HG03066 (cell line): Measurements from ENCODE around the gene RAD17.
A peak's percentile ranks its signal among the peaks of the same experiment; 100 is the strongest.
"Not testable (repeated sequence)": the region's sequence is repeated elsewhere in the genome, so short reads cannot be mapped to it uniquely, and the experiment has no call there.

Experiments
- ATAC-seq: cut with Tn5 transposase; IDR thresholded peaks from one replicate; pipeline ENCODE4 v1.9.1; 2021; ENCODE audit warnings: low read depth; ENCODE audit not compliant: unreplicated experiment

The RAD17 gene

DNA sequence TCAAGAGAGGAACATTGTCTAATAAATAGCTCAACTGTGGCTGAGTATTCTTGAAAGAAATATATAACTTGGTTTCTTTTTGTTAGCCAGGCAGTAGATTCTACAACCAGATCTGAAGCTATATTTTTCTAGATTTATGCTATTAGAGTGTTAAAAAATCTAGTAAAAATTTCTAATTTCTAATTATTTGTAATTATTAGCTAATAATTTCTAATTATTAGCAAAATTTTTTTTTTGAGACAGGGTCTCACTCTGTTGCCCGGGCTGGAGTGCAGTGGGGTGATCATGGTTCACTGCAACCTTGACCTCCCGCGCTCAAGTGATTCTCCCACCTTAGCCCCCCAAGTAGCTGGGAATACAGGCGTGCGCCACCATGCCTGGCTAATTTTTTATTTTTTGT is 2.8 kb downstream of the RAD17 start:
- no peak for ATAC-seq

DNA sequence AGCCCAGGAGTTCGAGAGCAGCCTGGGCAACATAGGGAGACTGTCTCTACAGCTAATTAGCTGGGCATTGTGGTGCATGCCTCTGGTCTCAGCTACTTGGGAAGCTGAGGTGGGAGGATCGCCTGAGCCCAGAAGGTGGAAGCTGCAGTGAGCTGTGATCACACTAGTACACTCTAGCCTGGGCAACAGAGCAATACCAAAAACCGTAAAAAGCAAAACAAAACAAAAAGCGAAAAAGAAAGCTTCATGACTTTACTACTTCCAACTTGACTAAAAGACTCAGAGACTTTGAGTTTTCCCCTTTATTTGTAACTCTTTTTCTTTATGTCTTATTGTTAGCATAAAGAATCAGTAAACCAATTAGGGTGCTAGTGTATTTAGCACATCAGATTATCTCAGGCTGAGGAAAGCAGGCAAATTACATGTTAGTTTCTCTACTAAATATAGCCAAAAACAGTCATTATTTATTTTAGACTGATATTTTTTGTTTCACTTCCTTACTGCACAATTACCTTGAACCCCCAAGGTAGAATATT is 5.4 kb downstream of the RAD17 start:
- peak; percentile 68 for ATAC-seq

DNA sequence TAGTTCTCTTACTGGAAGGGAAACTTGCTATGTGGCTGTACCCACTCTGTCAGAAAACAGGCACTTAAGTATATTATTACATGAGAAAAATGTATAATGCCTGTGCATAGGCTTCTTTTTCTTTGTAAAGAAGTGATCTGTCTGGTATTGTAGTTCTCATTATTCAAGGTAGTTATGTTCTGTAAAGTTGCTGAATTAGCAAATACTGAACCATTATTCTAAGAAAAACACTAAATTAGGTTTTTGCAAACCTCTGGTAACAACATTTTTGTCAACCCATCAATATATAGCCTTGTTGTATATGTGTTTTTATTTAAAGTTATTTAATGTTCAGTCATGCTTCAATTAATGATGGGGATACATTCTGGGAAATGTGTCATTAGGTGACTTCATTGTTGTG is 8.8 kb downstream of the RAD17 start:
- ATAC-seq: no peak

DNA sequence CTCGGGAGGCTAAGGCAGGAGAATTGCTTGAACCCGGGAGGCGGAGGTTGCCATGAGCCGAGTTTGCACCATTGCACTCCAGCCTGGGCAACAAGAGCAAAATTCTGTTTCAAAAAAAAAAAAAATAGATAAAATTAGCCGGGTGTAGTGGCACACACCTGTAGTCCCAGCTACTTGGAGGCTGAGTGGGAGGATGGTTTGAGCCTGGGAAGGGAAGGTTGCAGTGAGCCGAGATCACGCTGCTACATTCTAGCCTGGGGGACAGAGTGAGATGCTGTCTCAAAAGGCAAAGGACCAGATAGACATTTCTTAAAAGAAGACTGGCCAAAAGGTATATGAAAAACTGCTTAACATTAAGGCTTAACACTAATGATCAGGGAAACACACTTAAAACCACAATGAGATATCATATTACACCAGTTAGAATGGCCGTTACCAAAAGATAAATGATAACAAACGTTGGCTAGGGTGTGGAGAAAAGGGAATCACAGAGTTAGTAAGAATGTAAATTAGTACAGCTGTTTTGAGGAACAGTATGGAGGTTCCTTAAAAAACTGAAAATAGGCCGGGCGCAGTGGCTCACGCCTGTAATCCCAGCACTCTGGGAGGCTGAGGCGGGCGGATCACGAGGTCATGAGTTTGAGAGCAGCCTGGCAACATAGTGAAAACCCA is 35.2 kb downstream of the RAD17 start:
- ATAC-seq: no peak

DNA sequence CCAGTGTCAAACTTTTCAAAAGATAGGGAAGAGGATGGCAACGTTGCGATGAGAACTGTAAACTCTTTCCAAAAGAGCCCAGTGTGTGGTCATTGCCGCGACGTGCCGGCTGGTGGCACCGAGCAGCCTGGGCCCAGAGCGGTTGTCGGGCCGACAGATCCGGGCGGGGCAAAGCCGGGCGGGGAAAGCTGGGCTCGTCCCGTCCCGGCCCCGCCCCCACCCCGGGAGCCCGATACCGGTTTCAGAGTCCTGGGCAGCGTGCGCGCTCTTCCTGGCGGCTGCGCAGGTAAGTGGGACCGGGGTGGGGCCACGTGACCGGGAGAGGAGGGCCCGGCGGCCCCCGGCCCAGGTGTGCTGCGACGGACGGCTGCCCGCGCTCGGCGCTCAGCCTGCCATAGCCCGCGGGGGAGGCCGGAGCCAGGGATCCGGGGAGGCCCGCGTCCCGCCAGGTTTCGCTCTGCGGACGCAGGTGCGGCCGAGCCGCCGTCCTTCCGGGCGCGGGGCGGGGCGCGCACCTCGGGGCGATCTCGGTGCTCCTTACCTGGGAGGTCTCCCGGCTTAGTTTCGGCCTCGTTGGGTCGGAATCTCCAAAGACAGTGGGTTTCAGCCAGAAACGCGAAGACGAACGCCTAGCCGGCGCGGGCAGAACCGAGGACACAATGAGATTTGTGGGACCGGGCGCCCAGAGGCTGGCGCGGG is 45.4 kb downstream of the RAD17 start, which contains the start of gene MARVELD2:
MARVELD2 (plus strand) TSS at position 232 of the 699 bp plus-strand sequence. CDS start 4,270 bp downstream, outside the sequence.
- ATAC-seq: no peak

DNA sequence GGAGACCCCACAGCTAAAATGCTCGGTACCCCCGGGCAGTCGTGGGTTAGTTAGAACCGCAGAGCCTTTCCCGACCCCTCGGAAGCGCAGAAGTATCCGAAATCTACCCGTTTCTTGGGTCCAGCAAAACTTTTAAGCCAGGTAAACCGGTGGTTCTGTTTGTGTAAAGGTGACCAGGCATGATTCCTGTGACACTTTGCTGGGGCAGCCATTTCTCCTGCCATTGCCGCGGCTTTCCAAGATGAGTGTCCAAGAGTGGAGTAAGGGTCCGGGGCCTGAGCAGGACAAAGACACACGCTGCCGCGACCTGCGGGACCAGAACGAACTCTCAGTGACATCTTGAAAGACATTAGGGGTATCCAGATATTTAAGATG is 46.0 kb downstream of the RAD17 start:
- no peak for ATAC-seq

DNA sequence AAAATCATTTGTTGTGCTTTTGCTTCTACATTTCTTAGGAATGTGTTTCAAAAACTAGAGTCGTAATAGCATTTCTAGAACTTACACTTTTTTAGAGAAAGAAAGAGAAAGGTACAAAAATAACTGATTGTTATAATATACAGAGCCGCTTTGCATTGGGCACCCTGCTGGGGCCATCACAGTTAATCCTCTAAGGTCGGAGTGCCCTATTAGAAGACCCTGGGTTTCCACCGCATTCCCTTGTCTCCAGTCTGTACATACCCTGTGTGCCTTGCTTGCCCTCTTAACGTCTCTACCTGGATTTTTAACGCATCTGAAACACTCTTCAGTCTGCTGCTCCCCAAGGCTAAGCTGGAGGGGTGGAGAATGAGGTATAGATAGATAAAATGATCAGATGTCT is 46.6 kb downstream of the RAD17 start:
- ATAC-seq: no peak

DNA sequence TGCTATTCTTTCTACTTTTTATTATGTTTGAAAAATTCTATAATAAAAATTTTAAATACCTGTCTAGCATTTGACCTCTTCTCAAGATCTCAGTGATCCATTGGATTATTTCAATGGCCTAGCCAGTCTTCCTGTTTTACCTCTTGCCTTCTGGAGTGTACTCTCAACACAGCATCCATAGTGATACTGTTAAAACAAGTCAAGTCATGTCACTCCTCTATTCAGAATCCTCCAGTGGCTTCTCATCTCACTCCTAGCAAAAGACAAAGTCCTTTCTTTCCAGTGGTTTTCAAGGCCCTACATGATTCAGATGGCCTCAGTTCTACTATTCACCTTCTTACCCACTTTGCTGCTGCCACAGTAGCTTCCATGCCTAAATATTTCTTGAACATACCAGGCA is 47.1 kb downstream of the RAD17 start:
- ATAC-seq: no peak

DNA sequence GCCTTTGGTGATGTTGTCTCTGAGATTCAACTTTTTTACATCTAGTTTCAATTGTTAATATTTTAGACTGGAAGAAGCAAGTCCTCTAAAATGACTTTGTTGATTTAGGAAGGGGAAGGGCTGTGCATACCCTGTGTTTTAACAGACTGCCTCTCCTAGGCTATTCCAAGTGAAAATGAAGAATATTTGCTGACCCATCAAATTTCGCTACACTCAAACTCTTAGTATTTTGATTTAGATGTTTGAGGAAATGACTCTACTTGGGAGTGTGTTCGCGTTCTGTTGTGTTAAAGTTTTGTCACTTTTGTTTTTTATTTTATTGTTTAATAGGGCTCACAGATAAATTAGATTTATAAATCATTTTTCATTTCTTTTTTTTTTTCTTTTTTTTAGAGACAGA is 48.9 kb downstream of the RAD17 start:
- ATAC-seq: no peak

DNA sequence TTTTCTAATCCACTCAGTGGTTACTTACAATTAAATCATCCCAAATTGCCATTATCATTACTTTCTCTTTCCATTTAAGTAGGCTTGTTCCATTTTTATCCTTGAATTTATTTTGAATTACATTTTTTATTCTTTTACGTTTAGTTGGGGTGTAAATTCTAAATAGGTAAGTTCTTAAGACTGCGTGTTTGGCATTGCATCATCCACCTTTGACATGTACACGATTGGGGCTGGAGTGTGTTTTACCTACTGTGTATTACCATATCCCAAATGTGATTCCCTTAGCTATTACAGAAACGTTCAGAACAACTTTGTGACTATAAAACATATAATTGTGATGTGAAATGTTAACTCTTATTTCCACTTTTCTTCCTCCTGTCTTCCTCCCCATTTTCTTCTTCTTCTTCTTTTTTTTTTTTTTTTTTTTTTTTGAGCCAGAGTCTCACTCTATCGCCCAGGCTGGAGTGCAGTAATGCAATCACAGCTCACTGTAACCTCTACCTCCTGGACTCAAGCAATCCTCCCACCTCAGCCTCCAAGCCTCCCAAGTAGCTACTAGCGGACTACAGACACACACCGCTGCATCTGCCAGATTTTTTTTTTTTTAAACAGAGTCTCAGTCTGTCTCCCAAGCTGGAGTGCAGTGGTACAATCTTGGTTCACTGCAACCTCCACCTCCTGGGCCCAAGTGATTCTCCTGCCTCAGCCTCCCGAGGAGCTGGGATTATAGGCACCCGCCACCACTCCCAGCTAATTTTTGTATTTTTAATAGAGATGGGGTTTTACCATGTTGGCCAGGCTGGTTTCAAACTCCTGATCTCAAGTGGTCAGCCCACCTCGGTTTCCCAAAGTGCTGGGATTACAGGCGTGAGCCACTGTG is 62.0 kb downstream of the RAD17 start:
- no peak for ATAC-seq

DNA sequence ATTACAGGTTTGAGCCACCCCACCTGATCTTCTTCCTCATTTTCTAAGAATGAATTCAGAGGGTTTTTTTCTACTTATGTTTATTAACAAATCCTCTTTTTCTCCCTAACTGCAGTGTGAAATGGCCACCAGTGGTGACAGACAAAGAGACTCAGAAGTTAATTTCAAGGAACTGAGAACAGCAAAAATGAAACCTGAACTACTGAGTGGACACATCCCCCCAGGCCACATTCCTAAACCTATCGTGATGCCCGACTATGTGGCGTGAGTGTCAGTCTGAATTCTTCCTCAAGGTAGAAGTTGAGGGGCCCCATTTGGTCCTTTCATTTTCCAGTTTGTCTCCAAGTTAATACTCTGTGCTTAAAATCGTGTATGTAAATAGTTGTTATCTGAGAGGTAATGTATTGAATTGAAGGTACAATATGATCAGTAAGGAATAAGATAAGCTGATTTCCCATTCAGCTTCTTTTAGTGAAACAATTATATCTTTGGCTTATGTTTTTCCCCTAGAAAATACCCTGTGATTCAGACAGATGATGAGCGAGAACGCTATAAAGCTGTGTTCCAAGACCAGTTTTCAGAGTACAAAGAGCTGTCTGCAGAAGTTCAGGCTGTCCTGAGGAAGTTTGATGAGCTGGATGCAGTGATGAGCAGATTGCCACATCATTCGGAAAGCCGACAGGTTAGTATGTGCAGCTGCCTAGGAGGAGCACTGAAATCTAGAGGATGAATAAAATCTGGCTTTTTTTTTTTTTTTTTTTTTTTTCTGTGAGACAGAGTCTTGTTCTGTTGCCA is 63.0 kb downstream of the RAD17 start:
- peak; percentile 68 for ATAC-seq

DNA sequence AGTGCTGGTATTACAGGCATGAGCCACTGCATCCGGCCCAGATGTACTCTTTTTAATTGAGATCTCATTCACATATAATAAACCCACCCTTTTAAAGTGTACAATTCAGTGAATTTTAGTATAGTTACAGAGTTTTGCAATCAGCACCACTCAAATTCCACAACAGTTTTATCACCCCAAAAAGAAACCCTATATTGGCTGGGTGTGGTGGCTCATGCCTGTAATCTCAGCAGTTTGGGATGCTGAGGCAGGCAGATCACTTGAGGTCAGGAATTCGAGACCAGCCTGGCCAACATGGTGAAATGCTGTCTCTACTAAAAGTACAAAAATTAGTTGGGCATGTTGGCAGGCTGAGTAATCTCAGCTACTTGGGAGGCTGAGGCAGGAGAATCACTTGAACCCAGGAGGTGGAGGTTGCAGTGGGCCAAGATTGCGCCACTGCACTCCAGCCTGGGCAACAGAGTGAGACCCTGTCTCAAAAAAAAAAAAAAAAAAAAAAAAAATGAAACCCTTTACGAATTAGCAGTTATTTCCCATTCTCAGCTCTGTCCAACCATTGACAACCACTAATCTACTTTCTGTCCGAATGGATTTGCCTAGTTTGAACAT is 65.8 kb downstream of the RAD17 start:
- not testable (repeated sequence) for ATAC-seq

DNA sequence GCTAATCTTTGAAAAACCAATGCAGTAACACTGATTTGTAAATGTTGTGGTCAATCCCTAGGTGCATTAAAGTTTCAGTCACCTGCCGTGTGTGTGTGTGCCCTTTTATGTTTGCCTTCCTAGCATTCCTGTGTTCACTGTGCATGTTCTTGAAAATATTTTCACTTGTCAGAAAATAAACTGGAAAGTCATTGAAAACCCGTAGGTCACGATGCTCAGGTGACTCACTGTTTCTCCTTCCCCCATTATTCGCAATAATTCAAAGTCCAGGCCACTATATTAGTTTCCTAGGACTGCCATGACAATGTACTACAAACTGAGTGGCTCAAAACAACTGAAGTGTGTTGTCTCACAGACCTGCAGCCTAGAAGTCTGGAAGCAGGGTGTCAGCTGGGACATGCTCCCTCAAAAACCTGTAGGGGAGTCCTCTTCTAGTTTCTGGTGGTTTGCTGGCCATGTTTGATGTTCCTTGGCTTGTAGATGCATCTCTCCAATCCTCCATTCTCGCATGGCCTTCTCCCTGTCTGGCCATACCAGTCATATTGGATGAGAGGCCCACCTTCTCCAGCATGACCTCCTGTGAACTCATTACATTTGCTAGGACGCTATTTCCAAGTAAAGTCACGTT is 74.6 kb downstream of the RAD17 start:
- no peak for ATAC-seq

DNA sequence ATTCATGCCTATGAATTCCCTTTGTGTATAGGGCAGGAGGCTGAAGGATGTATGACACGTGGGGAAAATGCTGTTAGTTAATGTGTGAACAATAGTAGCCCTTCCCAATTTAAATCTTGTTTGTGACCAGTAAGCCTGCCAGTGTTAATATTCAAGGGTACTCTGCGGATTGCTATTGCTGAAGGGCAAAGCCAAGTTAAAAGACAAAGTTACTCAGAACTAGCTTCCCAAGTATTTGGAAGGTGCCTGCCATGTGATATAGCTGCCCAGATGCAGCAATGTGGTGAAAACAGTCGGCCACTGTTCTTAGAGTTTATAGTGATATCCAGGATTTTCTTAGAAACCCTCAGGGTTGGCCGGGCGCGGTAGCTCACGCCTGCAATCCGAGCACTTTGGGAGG is 79.9 kb downstream of the RAD17 start:
- ATAC-seq: no peak

DNA sequence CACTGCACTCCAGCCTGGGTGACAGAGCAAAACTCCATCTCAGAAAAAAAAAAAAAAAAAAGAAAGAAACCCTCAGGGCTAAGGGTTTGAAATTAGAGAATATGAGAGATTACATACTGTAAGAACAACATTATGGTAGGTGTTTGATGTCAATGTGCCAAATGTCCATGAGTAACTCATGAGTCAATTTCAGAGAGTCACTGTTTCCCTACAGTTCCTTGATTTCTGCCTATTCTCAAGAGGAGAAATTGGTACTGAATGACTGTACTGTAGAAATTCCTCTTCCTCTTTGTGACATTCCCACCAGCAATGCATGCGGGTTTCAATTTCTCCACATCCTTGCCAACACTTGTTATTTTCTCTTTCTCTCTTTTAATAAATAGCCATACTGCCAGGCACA is 80.5 kb downstream of the RAD17 start:
- ATAC-seq: no peak

DNA sequence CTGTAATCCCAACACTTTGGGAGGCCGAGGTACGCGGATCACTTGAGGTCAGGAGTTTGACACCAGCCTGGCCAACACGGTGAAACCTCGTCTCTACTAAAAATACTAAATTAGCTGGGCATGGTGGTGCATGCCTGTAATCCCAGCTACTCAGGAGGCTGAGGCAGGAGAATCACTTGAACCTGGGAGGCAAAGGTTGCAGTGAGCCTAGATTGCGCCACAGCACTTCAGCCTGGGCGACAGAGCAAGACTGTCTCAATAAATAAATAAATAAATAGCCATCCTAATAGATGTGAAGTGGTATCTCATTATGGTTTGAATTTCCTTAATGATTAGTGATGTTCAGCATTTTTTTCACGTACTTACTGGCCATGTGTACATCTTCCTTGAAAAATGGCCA is 80.9 kb downstream of the RAD17 start:
- not testable (repeated sequence) for ATAC-seq

DNA sequence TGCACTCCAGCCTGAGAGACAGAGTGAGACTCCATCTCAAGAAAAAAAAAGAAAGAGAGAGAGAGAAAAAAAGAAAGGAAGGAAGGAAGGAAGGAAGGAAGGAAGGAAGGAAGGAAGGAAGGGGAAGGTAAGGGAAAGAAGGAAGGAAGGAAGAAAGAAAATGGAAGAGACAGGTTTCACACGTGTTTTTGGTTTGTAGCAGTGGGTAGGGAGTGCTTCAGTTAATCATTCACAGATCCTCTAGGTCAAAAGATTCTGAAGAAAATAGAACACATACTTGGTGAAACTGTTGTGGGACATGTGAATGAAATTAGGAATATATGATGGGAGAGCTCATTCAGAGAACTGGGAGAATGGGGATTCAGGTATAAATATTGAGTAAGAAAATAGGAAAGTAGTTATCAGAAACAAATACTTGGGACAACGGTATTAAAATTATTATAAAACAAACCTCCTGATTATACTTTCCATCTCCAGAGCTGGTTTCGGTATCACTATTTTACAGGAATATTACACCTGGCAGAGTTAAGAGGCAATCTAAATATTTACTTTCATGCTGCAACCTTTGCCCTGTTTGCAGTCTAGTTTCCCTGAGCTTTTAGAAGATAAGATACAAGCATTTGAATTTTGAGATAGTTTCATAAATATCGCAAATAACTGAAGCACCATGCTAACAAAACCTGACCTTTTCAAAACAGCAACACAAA is 82.5 kb downstream of the RAD17 start:
- no peak for ATAC-seq

DNA sequence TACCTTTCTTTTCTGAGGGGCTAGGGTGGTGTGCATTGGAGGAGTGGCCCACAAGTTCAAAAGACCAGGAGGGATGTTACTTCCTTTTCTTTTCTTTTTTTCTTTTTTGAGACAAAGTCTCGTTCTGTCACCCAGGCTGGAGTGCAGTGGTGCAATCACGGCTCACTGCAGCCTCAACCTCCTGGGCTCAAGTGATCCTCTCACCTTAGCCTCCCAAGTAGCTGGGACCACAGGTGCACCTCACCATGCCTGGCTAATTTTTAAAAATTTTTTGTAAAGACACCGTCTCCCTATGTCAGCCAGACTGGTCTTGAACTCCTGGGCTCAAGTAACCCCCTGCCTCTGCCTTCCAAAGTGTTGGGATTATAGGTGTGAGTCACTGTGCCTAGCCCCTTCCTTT is 83.9 kb downstream of the RAD17 start:
- not testable (repeated sequence) for ATAC-seq
